Aorta (tissue), 5 donors: ENCODE measurements around the gene RNU2-63P. TPM values are rescaled to one million over a fixed set of nuclear protein-coding genes. Genes with fewer than 3 reads are reported as not detected.
A peak's percentile ranks its signal among the peaks of the same experiment; 100 is the strongest.

Experiments
- ATAC-seq: fragments of 200-7000 bp; cut with Tn5 transposase; one replicate; pipeline ENCODE4 v1.9.1; 2022; ENCODE audit warnings: moderate library complexity; ENCODE audit not compliant: low FRiP score
- DNase-seq, 2 donors: peaks; one replicate each; pipeline ENCODE4 v3.0.0-alpha.2; 2020
- H3K27ac ChIP-seq, 2 donors: one replicate each; pipeline ENCODE4 v1.5.1; 2013; ENCODE audit warnings: low read length in 2 of 2, mild to moderate bottlenecking in 2 of 2, moderate library complexity in 2 of 2, control low read depth in 1 of 2, inconsistent platforms in 1 of 2, low read depth in 1 of 2
- H3K27me3 ChIP-seq, 2 donors: one replicate each; pipeline ENCODE4 v1.6.1; 2013; ENCODE audit warnings: control low read depth in 1 of 2, low read length in 1 of 2, mild to moderate bottlenecking in 1 of 2, moderate library complexity in 1 of 2; ENCODE audit not compliant: insufficient read depth in 2 of 2, control insufficient read depth in 1 of 2
- H3K36me3 ChIP-seq, 2 donors: one replicate each; pipeline ENCODE4 v1.6.1; 2013; ENCODE audit warnings: control low read depth in 1 of 2, low read length in 1 of 2, mild to moderate bottlenecking in 1 of 2; ENCODE audit not compliant: insufficient read depth in 2 of 2, control insufficient read depth in 1 of 2
- H3K4me1 ChIP-seq, 2 donors: one replicate each; pipeline ENCODE4 v1.6.1; 2013; ENCODE audit warnings: low read length in 2 of 2, control low read depth in 1 of 2, mild to moderate bottlenecking in 1 of 2, moderate library complexity in 1 of 2; ENCODE audit not compliant: insufficient read depth in 2 of 2, control insufficient read depth in 1 of 2
- H3K4me3 ChIP-seq, 2 donors: one replicate each; pipeline ENCODE4 v1.5.1; 2013; ENCODE audit warnings: low read length in 2 of 2, control low read depth in 1 of 2, mild to moderate bottlenecking in 1 of 2
- H3K9me3 ChIP-seq: one replicate; pipeline ENCODE4 v1.6.1; 2013; ENCODE audit warnings: mild to moderate bottlenecking, low read length; ENCODE audit not compliant: control insufficient read depth
- WGBS, 2 donors: extraction: QIAGEN DNeasy Blood & Tissue Kit; methylation state at CpG; one replicate each; pipeline ENCODE4 v1.1.7; 2013; 5-methylcytosine and 5-hydroxymethylcytosine counted together
- intact Hi-C, 2 donors: fragments of 100-400 bp; cut with DNase I; formaldehyde crosslinking; loops; one replicate each; pipeline versions ENCODE4 v1.14.2 to v1.15.0; 2022
- long read RNA-seq, 2 donors: library from polyadenylated mRNA; unstranded; transcript quantifications; one replicate each; pipeline ENCODE4 v2.0.0, GENCODE V29; 2020 to 2021
- polyA plus RNA-seq, 2 donors: library from polyadenylated mRNA; stranded (reverse); fragments of 200-250 nt; gene quantifications; one replicate each; pipeline ENCODE4 v1.2.3, GENCODE V29; 2013
- total RNA-seq, 2 donors: library from RNA; stranded (reverse); fragmentation: NEBNext Ultra II Directional; extraction: Animal tissue kit (Norgen Biotek cat#: 25700); gene quantifications; one replicate each; pipeline ENCODE4 v1.2.1, GENCODE V29; 2021
- donor health status: healthy with polysubstance abuse.
- donor health status: Bipolar disorder and iron deficiency.
- donor health status: DM: no; HTN: no; CAD: no.
- donor health status: DM: no; HTN: no; CAD: no.
- donor health status: DM: yes; HTN: yes; CAD: no.

Gene RNU2-63P
- 1 to 10 TPM in 1 of 2 donors, not detected in 1; 3.3 TPM for total RNA-seq
- not detected for polyA plus RNA-seq
- long read RNA-seq, donor 1 = 0 reads
- long read RNA-seq, donor 2 = 0 reads

DNA sequence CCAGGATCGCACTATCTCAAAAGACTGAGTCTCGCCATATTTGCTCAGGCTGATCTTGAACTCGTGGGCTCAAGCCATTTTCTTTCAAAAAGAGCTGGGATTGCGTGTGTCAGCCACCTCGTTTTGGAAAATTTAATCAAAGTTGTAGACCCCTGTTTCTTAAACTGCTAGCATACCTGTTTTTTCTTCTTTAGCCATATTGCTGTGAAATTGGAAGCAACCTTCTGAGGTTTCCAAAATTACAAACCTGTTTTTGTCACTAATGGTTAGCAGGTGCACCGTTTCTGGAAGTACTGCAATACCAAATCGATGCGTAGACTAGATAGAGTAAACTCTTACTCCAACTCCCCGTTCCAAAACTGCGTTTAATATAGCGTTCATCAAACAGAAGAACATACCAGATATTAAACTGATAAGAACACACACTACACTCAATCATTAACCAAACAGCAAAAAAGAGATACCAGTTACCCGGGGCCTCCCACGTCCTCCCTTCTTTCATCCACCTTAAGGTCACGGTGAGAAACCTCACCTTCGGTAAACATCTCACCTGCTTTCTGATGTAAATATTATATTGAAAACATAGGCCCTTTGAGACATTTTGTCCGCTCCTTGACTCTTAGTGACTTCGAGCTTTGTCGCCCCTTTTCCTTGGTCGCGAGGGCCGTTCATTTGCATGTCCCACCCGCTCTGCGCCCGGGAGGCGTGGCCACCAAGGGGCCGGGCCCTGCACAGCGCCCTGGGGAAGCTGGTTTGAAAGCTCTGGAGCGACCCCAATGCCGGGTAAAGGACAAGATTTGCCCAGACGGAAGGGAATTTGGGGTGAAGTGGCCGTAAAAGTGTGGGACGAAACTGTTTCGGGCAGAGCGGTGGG, at the start of gene RNU2-63P:
RNU2-63P (minus strand) TSS at position 462 of the 874 bp plus-strand sequence.
- Histone ChIP-seq H3K4me1 (no peaks in the 10 kb centered on the region), H3K9me3 (no peaks in the 10 kb centered on the region), H3K36me3 (no peaks in the 10 kb centered on the region), H3K27me3 (no peaks in the 10 kb centered on the region), H3K27ac (no peak within 1 kb of the TSS), H3K4me3 (peak within 1 kb of the TSS; percentile 41 to 51)
- intact Hi-C loops = no loop called here
- ATAC-seq (peak; percentile 91), DNase-seq (peak; percentile 81 to 89)
- 8 to 9% methylated on average over 34 of the region's 34 CpGs for WGBS, 2 donors

- WGBS, 2 donors = 92 to 95% methylated on average over 3 of the region's 3 CpGs
Observed at GRCh38 chr2:88061295-88061694, 44.9 kb upstream of the RNU2-63P start.

GRCh38 chr2:88060907-88061275, 44.5 kb upstream of the RNU2-63P start:
- H3K36me3 ChIP-seq = no peaks in the 10 kb centered on the region
- H3K4me1 ChIP-seq = no peaks in the 10 kb centered on the region
- WGBS, 2 donors = 78 to 83% methylated on average over 2 of the region's 2 CpGs
- ATAC-seq (no peak), DNase-seq (no peak)
- intact Hi-C loops = loop anchor here in 1 of 2 donors (2.0 kb wide), 1 partner anchor 126 kb away; no protein-coding TSS in a partner anchor
- H3K27me3 ChIP-seq = no peaks in the 10 kb centered on the region
- H3K4me3 ChIP-seq = no peak overlapping the region
- no peak overlapping the region for H3K27ac ChIP-seq
- no peaks in the 10 kb centered on the region for H3K9me3 ChIP-seq

More at GRCh38 chr2:88061295-88061694, 44.9 kb upstream of the RNU2-63P start:
- ATAC-seq (no peak), DNase-seq (no peak)
- Histone ChIP-seq H3K36me3 (no peaks in the 10 kb centered on the region), H3K4me3 (no peak overlapping the region), H3K9me3 (no peaks in the 10 kb centered on the region), H3K4me1 (no peaks in the 10 kb centered on the region), H3K27ac (no peak overlapping the region), H3K27me3 (no peaks in the 10 kb centered on the region)
- intact Hi-C loops = loop anchor here in 1 of 2 donors (2.0 kb wide), 1 partner anchor 126 kb away; no protein-coding TSS in a partner anchor

DNA sequence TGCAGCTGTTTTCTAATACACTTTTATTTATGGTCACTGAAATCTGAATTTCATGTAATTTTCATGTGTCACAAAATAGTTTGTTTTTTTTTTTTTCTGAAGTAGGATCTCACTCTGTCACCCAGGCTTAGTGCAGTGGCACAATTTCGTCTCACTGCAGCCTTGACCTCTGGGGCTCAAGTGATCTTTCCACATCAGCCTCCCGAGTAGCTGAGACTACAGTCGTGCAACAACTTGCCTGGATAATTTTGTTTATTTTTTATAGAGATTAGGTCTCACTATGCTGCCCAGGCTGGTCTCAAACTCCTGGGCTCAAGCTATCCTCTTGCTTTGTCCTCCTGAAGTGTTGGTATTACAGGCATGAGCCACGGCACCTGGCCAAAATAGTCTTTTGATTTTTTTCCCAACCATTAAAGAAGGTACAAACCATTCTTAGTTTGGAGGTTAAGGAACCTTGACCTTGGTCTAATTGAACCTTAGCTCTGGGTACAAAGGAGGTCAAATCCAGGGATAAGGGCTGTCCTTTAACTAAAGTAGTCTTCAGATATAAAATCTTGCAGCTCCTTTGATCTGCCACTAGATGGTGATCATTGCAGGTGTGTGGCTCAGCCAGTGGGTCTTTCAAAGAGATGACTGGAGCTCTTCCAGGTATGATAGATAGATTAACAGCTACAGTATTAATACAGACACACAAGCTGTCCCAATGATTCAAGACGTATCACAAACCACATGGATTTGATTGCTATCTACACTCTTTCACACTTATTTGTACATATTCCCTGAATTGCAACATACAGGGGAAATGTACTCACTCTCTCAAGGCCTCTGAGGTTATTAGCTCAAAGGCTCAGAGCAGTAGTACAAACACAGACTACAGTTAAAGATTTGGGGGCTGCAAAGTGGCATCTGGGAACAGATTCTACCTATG, 43.9 kb upstream of the RNU2-63P start:
- Histone ChIP-seq H3K4me1 (no peaks in the 10 kb centered on the region), H3K9me3 (no peaks in the 10 kb centered on the region), H3K4me3 (no peak overlapping the region), H3K27me3 (no peaks in the 10 kb centered on the region), H3K27ac (no peak overlapping the region), H3K36me3 (no peaks in the 10 kb centered on the region)
- ATAC-seq (no peak), DNase-seq (no peak)
- intact Hi-C loops = loop anchor here in 1 of 2 donors (2.0 to 5.0 kb wide), 2 partner anchors 102 to 127 kb away; no protein-coding TSS in a partner anchor
- 55 to 57% methylated on average over 5 of the region's 5 CpGs for WGBS, 2 donors

- Histone ChIP-seq H3K27ac (no peak overlapping the region), H3K27me3 (no peaks in the 10 kb centered on the region), H3K4me1 (peaks cover 2 to 4% of the 10 kb centered on the region in 2 donors), H3K4me3 (no peak overlapping the region), H3K9me3 (no peaks in the 10 kb centered on the region), H3K36me3 (no peaks in the 10 kb centered on the region)
- 92 to 93% methylated on average over 5 of the region's 5 CpGs for WGBS, 2 donors
- ATAC-seq (no peak), DNase-seq (no peak)
- intact Hi-C loops = loop anchor here in 1 of 2 donors (5.0 kb wide), 1 partner anchor 104 kb away; no protein-coding TSS in a partner anchor
Observed at GRCh38 chr2:88058191-88058590, 41.8 kb upstream of the RNU2-63P start.

DNA sequence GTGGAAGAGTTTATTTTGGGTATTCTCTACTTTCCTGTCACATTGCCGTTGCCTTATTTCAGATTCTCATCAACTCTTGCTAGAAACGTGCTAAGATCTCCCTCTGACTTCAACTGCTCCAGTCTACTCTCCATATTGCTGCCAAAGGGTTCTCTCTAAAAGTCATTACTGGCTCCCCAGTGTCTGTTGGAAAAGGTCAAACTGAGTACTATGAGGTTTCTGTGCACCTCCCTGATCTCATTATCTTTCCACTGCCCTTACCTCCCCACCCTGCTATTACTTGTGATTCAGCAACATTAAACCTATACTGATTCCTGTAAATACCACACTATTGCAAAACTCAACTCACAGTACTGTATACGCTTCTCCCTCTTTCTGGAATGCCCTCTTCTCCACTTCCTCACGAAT, 41.1 kb upstream of the RNU2-63P start:
- Histone ChIP-seq H3K27me3 (no peaks in the 10 kb centered on the region), H3K9me3 (no peaks in the 10 kb centered on the region), H3K36me3 (no peaks in the 10 kb centered on the region), H3K4me1 (peaks cover 2 to 7% of the 10 kb centered on the region in 2 donors), H3K4me3 (no peak overlapping the region), H3K27ac (no peak overlapping the region)
- ATAC-seq = no peak
- intact Hi-C loops = loop anchor here in 1 of 2 donors (5.0 kb wide), 1 partner anchor 105 kb away; no protein-coding TSS in a partner anchor
- DNase-seq = no peak
- 63 to 67% methylated on average over 4 of the region's 4 CpGs for WGBS, 2 donors

GRCh38 chr2:88055371-88056128, 39.2 kb upstream of the RNU2-63P start, which contains the start of gene KRCC1:
Gene KRCC1 (minus strand): TSS chr2:88055783. CDS start chr2:88028563, 27,220 bp downstream.
- intact Hi-C loops = loop anchor here in 1 of 2 donors (5.0 kb wide), 1 partner anchor 107 kb away; no protein-coding TSS in a partner anchor
- Histone ChIP-seq H3K9me3 (no peaks in the 10 kb centered on the region), H3K4me1 (peaks cover 2 to 7% of the 10 kb centered on the region in 2 donors), H3K36me3 (no peaks in the 10 kb centered on the region), H3K27ac (peak within 1 kb of the TSS; percentile 93 to 97), H3K4me3 (peak within 1 kb of the TSS; percentile 85 to 96), H3K27me3 (no peaks in the 10 kb centered on the region)
- ATAC-seq = peak; percentile 99
- WGBS, 2 donors = 0% methylated on average over 63 to 77 of the region's 77 CpGs
- peak; percentile 97 for DNase-seq
